Sigmoid colon (tissue), 7 donors: ENCODE data around the gene RPS19. TPM values are rescaled to one million over a fixed set of nuclear protein-coding genes. Genes with fewer than 3 reads are reported as not detected.
"Not testable (repeated sequence)": the region's sequence is repeated elsewhere in the genome, so short reads cannot be mapped to it uniquely, and the experiment has no call there.

Experiments
- DNase-seq: peaks from one replicate; pipeline ENCODE4 v3.0.0-alpha.2; 2019
- H3K27ac ChIP-seq, 4 donors: fragments of 200-600 bp; sonication (generic); one replicate each; pipeline ENCODE4 v1.5.1; 2016 to 2019; ENCODE audit warnings: mild to moderate bottlenecking in 1 of 4
- H3K27me3 ChIP-seq, 3 donors: fragments of 200-600 bp; sonication (generic); one replicate each; pipeline ENCODE4 v1.5.1; 2019; ENCODE audit warnings: mild to moderate bottlenecking in 1 of 3
- H3K36me3 ChIP-seq, 4 donors: fragments of 200-600 bp; sonication (generic); one replicate each; pipeline ENCODE4 v1.5.1; 2016 to 2019
- H3K4me1 ChIP-seq, 4 donors: fragments of 200-600 bp; sonication (generic); one replicate each; pipeline ENCODE4 v1.5.1; 2017 to 2019
- H3K4me3 ChIP-seq, 4 donors: fragments of 200-600 bp; sonication (generic); one replicate each; pipeline ENCODE4 v1.5.1; 2017 to 2019; ENCODE audit warnings: mild to moderate bottlenecking in 2 of 4, moderate library complexity in 1 of 4
- H3K9me3 ChIP-seq, 4 donors: fragments of 200-600 bp in 3 of 4; sonication (generic) in 3 of 4; one replicate each; pipeline versions ENCODE4 v1.5.1 to v1.6.1; 2013 to 2019
- EP300 ChIP-seq, 4 donors: sonication (generic); formaldehyde crosslinking; IDR thresholded peaks; one replicate each; pipeline ENCODE4 v1.6.1; 2017; ENCODE audit warnings: antibody characterized with exemption in 4 of 4
- POLR2A ChIP-seq, 2 donors: fragments of 450-650 bp; IDR thresholded peaks; one replicate each; pipeline ENCODE4 v1.6.1; 2016; ENCODE audit warnings: antibody characterized with exemption in 2 of 2, mild to moderate bottlenecking in 2 of 2, moderate library complexity in 2 of 2
- POLR2AphosphoS5 ChIP-seq, 4 donors: sonication (generic); formaldehyde crosslinking; IDR thresholded peaks; one replicate each; pipeline ENCODE4 v1.6.1; 2017; ENCODE audit warnings: antibody characterized with exemption in 4 of 4
- WGBS, 2 donors: extraction: QIAGEN DNeasy Blood & Tissue Kit; methylation state at CpG; one replicate each; pipeline ENCODE4 v1.1.7; 2013; 5-methylcytosine and 5-hydroxymethylcytosine counted together
- intact Hi-C: fragments of 100-400 bp; cut with DNase I; formaldehyde crosslinking; loops from one replicate; pipeline ENCODE4 v1.15.1; 2023
- polyA plus RNA-seq, 3 donors: library from polyadenylated mRNA; stranded (reverse); fragments of 200-250 nt; gene quantifications; one replicate each; pipeline ENCODE4 v1.2.3, GENCODE V29; 2013
- total RNA-seq, 4 donors: library from RNA; depleted of rRNA; stranded (reverse); fragments of >200 nt; gene quantifications; one replicate each; pipeline ENCODE4 v1.1.0, GENCODE V29; 2016
- TF ChIP-seq, protein P1 (sequence below), 4 experiments: fragments of 450-650 bp in 3 of 4; fragments of 200-600 bp in 1 of 4; IDR thresholded peaks; one replicate each; pipeline ENCODE4 v1.5.1; 2016 to 2019; ENCODE audit warnings: antibody characterized with exemption in 4 of 4, mild to moderate bottlenecking in 3 of 4, moderate library complexity in 2 of 4
- donor health status: healthy with polysubstance abuse.
- donor health status: Bipolar disorder and iron deficiency.
- donor health status: healthy.

RPS19 gene
- total and polyA plus RNA-seq, 7 donors, result 738 to 3,435 (median 1,695) TPM

DNA sequence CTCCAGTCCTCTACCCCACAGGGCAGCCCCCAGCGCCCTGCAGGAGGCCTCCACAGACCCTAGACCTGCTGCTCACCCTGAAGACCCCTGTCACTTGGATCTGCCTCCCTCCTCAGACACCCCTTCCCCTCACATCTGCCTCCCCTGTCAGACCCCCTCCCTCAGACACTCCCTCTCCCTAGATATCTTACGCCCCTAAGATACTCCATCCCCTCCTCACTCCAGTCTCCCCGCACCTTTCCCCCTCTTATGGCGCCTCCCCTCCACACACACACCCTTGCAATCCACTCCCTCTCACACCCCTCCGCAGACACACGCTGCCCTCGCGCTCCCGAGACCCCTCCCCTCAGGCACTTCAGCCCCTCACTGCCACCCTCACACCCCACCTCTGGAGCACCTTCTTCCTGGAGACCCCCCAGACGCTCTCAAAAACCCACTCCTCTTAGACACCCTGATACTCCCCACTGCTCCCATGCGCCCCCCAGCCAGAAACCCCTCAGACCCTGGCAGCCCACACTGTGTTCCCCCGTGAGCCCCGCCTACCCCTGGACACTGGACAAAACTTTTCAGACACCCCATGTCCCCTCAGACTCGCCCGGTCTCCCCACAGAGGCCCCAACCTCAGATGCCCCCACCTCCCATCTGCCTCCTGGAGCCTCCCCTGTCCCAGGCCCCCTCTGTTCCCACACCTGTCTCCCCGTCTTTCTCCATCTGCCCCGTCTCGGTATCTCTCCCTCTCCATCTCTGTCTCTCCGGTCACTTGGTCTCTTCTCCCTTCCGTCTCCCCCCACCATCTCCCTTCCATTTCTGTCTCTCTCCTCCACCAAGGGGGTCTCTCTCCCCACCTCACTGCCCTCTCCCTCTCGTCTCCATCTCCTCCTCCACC, 53.7 kb downstream of the RPS19 start:
- H3K27me3 ChIP-seq, result peaks cover 36 to 78% (median 66%) of the 10 kb centered on the region in 3 donors
- 10 to 11% methylated on average over 21 of the region's 21 CpGs for WGBS, 2 donors
- TF ChIP-seq POLR2A (IDR thresholded peaks at IDR 0.05), result no peak
- no peak for TF ChIP-seq EP300 (IDR thresholded peaks at IDR 0.05)
- TF ChIP-seq POLR2AphosphoS5 (IDR thresholded peaks at IDR 0.05), result no peak
- TF ChIP-seq, protein P1, sequence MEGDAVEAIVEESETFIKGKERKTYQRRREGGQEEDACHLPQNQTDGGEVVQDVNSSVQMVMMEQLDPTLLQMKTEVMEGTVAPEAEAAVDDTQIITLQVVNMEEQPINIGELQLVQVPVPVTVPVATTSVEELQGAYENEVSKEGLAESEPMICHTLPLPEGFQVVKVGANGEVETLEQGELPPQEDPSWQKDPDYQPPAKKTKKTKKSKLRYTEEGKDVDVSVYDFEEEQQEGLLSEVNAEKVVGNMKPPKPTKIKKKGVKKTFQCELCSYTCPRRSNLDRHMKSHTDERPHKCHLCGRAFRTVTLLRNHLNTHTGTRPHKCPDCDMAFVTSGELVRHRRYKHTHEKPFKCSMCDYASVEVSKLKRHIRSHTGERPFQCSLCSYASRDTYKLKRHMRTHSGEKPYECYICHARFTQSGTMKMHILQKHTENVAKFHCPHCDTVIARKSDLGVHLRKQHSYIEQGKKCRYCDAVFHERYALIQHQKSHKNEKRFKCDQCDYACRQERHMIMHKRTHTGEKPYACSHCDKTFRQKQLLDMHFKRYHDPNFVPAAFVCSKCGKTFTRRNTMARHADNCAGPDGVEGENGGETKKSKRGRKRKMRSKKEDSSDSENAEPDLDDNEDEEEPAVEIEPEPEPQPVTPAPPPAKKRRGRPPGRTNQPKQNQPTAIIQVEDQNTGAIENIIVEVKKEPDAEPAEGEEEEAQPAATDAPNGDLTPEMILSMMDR (IDR thresholded peaks at IDR 0.05), result no peak

DNA sequence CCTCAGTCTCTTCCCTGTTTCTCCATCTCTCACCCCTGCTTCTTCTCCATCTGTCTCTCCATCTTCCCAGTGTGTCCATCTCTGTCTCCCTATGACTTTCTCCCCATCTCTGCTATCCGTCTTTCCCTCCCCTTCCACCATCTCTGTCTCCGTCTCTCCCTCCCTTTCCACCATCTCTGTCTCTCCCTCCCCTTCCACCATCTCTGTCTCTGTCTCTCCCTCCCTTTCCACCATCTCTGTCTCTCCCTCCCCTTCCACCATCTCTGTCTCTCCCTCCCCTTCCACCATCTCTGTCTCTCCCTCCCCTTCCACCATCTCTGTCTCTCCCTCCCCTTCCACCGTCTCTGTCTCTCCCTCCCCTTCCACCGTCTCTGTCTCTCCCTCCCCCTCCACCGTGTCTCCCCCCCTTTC, 54.4 kb downstream of the RPS19 start:
- H3K36me3 ChIP-seq, H3K9me3 ChIP-seq, DNase-seq, H3K27ac ChIP-seq, intact Hi-C loops, H3K4me3 ChIP-seq: not testable (repeated sequence)
- WGBS, 2 donors, result 1 to 2% methylated on average over 5 of the region's 5 CpGs
- H3K4me1 ChIP-seq, result peaks cover 0 to 13% (median 7%) of the 10 kb centered on the region in 4 donors
- H3K27me3 ChIP-seq, result peaks cover 36 to 84% (median 72%) of the 10 kb centered on the region in 3 donors

More for the DNA sequence above, 53.7 kb downstream of the RPS19 start:
- intact Hi-C loops, result no loop called here
- peaks cover 0 to 13% (median 7%) of the 10 kb centered on the region in 4 donors for H3K4me1 ChIP-seq
- no peaks in the 10 kb centered on the region for H3K9me3 ChIP-seq
- H3K4me3 ChIP-seq, result no peak overlapping the region
- no peaks in the 10 kb centered on the region for H3K36me3 ChIP-seq
- DNase-seq, result no peak
- H3K27ac ChIP-seq, result no peak overlapping the region

DNA sequence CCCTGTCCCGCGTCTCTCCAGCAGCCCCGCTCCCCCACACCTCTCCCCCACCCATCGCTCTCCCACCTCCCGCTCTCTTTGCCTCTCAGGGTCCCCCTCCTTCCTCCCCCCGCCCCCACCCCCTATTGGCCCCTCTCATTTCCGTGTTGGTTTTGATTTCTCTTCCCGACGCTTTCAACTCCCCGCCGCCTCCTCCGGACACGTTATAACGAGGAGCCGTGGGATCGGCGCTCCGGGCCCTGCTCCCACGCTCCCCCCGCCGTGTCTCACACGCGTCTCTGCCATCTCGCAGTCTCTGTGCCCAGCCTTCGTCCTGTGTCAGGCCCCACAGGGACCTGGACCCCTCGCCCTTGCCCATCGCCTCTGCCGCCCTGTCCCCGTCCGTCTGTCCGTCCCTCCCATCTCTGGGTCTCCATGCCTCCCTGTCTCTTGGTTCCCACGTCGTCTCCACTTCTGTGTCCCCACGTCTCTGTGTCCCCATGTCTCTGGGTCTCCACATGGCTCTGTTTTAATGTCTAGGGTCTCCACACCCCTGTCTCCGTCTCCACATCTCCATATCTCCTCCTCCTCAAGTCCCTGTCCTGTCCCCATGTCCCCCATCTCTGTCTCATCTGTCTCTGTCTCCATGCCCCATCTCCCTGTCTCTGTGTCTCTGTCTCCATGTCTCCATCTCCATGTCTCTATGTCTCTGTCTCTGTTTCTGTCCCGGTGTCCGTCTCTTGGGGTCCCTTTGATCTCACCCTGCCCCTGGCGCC, 55.1 kb downstream of the RPS19 start:
- Histone ChIP-seq H3K27me3 (peaks cover 36 to 92% (median 78%) of the 10 kb centered on the region in 3 donors), H3K9me3 (no peaks in the 10 kb centered on the region), H3K4me1 (peaks cover 0 to 13% (median 7%) of the 10 kb centered on the region in 4 donors), H3K27ac (no peak overlapping the region), H3K36me3 (no peaks in the 10 kb centered on the region), H3K4me3 (no peak overlapping the region)
- TF ChIP-seq POLR2A (IDR thresholded peaks at IDR 0.05) (no peak), POLR2AphosphoS5 (IDR thresholded peaks at IDR 0.05) (no peak), EP300 (IDR thresholded peaks at IDR 0.05) (no peak)
- TF ChIP-seq, protein P1 (IDR thresholded peaks at IDR 0.05), result no peak
- WGBS, 2 donors, result 4 to 6% methylated on average over 38 of the region's 38 CpGs
- no peak for DNase-seq
- intact Hi-C loops, result no loop called here

DNA sequence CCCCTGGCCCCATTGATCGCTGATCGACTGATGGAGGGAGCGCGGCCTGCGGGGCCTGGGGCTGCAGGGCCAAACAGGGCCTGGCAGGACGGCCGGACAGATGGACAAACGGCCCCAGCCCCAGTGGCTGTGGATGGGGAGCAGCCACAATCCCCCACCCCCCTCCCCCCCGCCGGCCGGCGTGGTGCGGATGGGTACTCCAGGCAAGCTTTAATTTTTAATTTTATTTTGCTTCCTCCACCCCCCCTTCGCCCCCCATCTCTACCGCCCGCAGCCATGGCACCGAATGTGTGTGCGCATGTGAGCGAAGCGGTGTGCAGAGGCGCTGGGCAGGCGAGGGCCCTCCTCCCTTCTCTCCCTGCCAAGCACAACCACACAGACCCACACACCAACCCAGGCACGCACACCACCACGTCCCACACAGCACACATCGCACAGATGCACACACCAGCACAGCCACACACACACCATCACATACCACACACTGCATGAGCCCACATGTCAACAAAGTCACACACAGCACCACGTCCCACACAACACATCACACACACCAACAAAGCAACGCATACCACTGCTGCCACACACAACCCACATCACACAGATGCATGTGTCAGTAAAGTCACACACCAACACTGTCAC, 55.8 kb downstream of the RPS19 start:
- H3K27ac ChIP-seq, result no peak overlapping the region
- no peaks in the 10 kb centered on the region for H3K36me3 ChIP-seq
- H3K27me3 ChIP-seq, result peaks cover 38 to 97% (median 85%) of the 10 kb centered on the region in 3 donors
- no peaks in the 10 kb centered on the region for H3K9me3 ChIP-seq
- DNase-seq, result no peak
- no peak overlapping the region for H3K4me3 ChIP-seq
- 32 to 59% methylated on average over 27 of the region's 27 CpGs for WGBS, 2 donors
- no peak for TF ChIP-seq POLR2A (IDR thresholded peaks at IDR 0.05)
- H3K4me1 ChIP-seq, result peaks cover 0 to 13% (median 7%) of the 10 kb centered on the region in 4 donors
- intact Hi-C loops, result no loop called here

DNA sequence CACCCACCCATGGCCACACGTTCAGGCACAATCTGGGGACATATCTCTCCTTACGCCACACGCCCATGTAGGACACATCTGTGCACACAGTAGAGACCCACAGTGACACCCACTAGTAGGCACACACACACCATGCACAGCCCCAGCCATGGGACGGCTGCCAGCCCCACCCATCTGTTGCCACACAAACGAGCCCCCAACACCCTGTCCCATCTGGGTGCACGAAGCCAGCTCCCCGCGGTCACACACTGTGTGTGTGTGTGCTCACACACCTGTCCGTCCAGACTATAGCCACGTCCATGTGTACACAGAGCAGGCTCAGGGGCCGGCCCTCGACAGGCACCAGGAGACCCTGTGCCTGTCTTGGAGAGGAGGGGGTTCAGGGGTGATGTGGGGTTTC, 57.6 kb downstream of the RPS19 start:
- 59% methylated on average over 12 of the region's 12 CpGs for WGBS, 2 donors
- intact Hi-C loops, result no loop called here
- Histone ChIP-seq H3K27me3 (peaks cover 42 to 97% (median 91%) of the 10 kb centered on the region in 3 donors), H3K27ac (no peak overlapping the region), H3K4me1 (peaks cover 0 to 13% (median 7%) of the 10 kb centered on the region in 4 donors), H3K36me3 (no peaks in the 10 kb centered on the region), H3K4me3 (no peak overlapping the region), H3K9me3 (no peaks in the 10 kb centered on the region)
- no peak for DNase-seq
- TF ChIP-seq, protein P1 (IDR thresholded peaks at IDR 0.05), result no peak
- TF ChIP-seq POLR2AphosphoS5 (IDR thresholded peaks at IDR 0.05), result no peak
- TF ChIP-seq EP300 (IDR thresholded peaks at IDR 0.05), result no peak
- no peak for TF ChIP-seq POLR2A (IDR thresholded peaks at IDR 0.05)
